ENCODE results near the gene VSIR. TPM values are rescaled to one million over a fixed set of nuclear protein-coding genes. Genes with fewer than 3 reads are reported as not detected.

Gene VSIR
- 100 to 1,000 TPM in 2 of 4 donors, 10 to 100 TPM in 2; 37.8 to 118 (median 90.3) TPM for total RNA-seq

DNA sequence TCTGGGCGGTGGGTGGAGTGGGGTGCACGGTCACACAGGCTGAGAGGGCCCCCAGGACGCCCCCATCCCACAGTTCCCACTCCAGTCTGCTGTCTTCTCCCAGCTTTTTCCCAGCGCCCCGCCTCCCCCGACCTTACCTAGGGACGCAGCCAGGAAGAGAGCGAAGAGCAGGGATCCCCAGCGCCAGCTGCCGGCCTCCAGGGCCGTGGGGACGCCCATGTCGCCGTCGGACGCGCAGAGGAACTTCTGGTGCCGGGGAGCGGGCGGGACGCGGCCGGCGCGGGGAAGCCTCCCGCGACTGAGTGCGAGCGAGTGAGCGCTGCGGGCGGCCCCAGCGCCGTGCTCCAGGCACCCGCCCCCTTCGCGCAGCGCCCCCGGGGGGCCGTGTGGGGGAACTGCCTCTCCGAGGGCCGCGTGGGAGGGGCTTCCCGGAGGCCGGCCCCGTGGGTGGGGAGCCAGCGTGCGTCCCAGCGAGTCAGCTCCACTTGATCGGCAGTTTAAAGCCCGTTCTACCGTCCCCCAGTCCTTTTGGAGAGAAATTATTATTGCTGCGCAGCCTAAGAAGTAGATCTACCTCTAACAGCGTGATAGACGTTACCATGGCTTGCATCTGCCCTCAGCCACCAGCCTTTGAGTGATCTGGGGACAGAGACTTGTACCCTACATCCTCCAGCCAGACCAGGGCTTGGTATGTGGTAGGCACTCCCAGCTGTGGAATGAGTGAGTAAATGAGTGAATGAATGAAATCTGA lies at the start of gene VSIR:
Gene VSIR (minus strand): TSS at position 300 of the 751 bp plus-strand sequence. CDS start 81 bp downstream, at position 219.
- intact Hi-C loops (cut with DNase I) = loop anchor here (5.0 kb wide), 2 partner anchors 61 to 151 kb away; no protein-coding TSS in a partner anchor
- WGBS = 2% methylated on average over 8 of the region's 55 CpGs
- H3K27ac ChIP-seq (replicated peaks in 1 of 4) = peak within 1 kb of the TSS; percentile 94 to 98 (median 96)
- no peaks in the 10 kb centered on the region for H3K27me3 ChIP-seq
- peak; percentile 89 for TF ChIP-seq POLR2A (IDR thresholded peaks at IDR 0.05; ENCODE audit: low read depth)
- peak; percentile 83 to 97 for TF ChIP-seq POLR2AphosphoS5 (IDR thresholded peaks at IDR 0.05)
- TF ChIP-seq EP300 (IDR thresholded peaks at IDR 0.05) = no peak
- TF ChIP-seq, protein P1, sequence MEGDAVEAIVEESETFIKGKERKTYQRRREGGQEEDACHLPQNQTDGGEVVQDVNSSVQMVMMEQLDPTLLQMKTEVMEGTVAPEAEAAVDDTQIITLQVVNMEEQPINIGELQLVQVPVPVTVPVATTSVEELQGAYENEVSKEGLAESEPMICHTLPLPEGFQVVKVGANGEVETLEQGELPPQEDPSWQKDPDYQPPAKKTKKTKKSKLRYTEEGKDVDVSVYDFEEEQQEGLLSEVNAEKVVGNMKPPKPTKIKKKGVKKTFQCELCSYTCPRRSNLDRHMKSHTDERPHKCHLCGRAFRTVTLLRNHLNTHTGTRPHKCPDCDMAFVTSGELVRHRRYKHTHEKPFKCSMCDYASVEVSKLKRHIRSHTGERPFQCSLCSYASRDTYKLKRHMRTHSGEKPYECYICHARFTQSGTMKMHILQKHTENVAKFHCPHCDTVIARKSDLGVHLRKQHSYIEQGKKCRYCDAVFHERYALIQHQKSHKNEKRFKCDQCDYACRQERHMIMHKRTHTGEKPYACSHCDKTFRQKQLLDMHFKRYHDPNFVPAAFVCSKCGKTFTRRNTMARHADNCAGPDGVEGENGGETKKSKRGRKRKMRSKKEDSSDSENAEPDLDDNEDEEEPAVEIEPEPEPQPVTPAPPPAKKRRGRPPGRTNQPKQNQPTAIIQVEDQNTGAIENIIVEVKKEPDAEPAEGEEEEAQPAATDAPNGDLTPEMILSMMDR (IDR thresholded peaks at IDR 0.05) = peak; percentile 91 to 95 (median 94)
- no peaks in the 10 kb centered on the region for H3K36me3 ChIP-seq
- H3K4me1 ChIP-seq = peaks cover 60 to 81% (median 71%) of the 10 kb centered on the region in 4 donors
- peak within 1 kb of the TSS; percentile 76 to 95 (median 85) for H3K4me3 ChIP-seq
- peak; percentile 96 for DNase-seq (ENCODE audit: extremely low spot score)
- H3K9me3 ChIP-seq = no peaks in the 10 kb centered on the region

DNA sequence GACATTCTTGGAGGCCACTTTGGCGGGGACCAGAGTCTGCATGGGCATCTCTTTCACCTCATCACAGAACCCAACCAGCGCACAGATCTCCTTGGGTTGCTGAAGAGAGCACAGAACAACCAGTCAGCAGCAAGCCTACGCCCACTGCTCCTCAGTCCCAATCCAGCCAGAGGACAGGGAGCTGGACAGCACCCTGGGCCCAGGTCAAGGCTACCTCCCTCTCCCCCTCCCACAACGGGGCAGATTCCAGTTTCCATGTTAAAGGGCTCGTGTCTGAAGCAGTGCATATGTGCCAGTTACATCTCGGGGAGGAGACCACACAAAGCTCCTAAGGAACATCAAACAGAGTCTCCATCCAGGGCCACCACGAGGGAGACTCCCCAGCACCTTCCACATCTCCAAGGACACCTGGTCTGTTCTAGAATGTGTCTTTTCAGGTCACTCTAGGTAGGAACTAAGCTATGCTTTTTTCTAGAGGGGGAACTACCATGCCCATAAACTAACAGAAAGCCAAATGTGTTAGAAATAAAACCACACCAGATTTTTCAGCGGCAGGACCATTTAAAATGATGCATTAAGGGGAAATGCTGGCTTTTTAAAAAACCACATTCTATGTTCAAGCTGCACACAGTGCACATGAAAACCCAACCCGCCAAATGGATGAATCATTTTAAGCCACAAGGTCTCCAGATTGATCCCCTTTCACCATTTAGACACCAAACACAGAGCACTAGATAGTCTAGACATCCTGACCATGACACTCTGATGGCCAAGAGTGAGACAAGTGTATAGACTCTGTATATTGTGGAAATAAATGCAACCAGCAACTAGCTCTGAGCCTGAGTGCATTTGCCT lies 48.8 kb upstream of the VSIR start:
- Histone ChIP-seq H3K27me3 (no peaks in the 10 kb centered on the region), H3K4me1 (peaks cover 12 to 22% (median 15%) of the 10 kb centered on the region in 4 donors), H3K36me3 (peaks cover 80 to 100% (median 99%) of the 10 kb centered on the region in 4 donors), H3K27ac (replicated peaks in 1 of 4) (no peak overlapping the region), H3K9me3 (no peaks in the 10 kb centered on the region), H3K4me3 (no peak overlapping the region)
- no peak for TF ChIP-seq POLR2A (IDR thresholded peaks at IDR 0.05; ENCODE audit: low read depth)
- TF ChIP-seq, protein P1 (IDR thresholded peaks at IDR 0.05) = no peak
- no peak for TF ChIP-seq POLR2AphosphoS5 (IDR thresholded peaks at IDR 0.05)
- no peak for TF ChIP-seq EP300 (IDR thresholded peaks at IDR 0.05)
- intact Hi-C loops (cut with DNase I) = no loop called here
- 89% methylated on average over 8 of the region's 9 CpGs for WGBS
- no peak for DNase-seq (ENCODE audit: extremely low spot score)

DNA sequence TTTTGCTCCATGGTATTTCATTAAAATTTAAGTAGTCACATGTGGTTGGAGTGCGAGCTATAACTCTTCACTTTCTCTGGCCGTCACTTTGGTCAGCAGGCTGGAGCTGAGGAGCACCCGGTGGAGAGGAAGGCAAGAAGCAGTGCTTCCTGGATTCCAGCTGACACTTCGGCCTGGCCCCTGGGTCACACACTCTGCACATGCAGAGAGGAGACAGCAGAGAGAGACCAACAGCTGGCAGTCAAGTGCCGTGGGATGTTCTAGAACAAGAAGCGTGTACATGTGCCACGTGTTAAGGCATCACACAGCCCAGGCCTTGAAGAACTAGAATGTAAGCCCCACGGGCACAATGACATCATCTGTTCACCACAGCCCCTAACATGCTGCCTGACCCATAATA lies 47.6 kb upstream of the VSIR start:
- Histone ChIP-seq H3K4me1 (peaks cover 19 to 29% (median 24%) of the 10 kb centered on the region in 4 donors), H3K36me3 (peaks cover 74 to 100% (median 99%) of the 10 kb centered on the region in 4 donors), H3K27me3 (no peaks in the 10 kb centered on the region), H3K9me3 (no peaks in the 10 kb centered on the region), H3K4me3 (no peak overlapping the region), H3K27ac (replicated peaks in 1 of 4) (no peak overlapping the region)
- intact Hi-C loops (cut with DNase I) = no loop called here
- TF ChIP-seq POLR2A (IDR thresholded peaks at IDR 0.05; ENCODE audit: low read depth) = no peak
- TF ChIP-seq, protein P1 (IDR thresholded peaks at IDR 0.05) = no peak
- TF ChIP-seq EP300 (IDR thresholded peaks at IDR 0.05) = no peak
- TF ChIP-seq POLR2AphosphoS5 (IDR thresholded peaks at IDR 0.05) = no peak
- no peak for DNase-seq (ENCODE audit: extremely low spot score)
- WGBS = 78% methylated on average over 8 of the region's 8 CpGs

DNA sequence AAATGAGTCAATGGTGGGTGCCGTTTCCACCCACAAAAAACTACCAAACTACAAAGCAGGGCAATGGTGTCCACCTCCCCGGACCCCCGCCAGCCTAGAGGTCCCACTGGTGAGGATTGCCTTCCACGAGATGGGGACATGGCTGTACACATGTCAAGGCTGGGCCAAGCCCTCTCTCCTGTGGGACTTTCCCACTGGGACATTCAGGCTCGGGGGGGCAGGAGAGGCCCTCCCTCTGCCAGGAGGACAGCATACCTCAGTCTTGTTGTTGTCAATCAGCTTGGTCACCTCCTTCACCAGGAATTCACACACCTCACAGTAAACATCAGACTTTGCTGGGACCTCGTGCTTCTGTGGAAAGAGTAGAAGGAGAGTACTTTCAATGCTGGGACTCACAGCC lies 46.7 kb upstream of the VSIR start:
- H3K4me1 ChIP-seq = peaks cover 19 to 30% (median 24%) of the 10 kb centered on the region in 4 donors
- TF ChIP-seq EP300 (IDR thresholded peaks at IDR 0.05) = no peak
- no peak for TF ChIP-seq POLR2AphosphoS5 (IDR thresholded peaks at IDR 0.05)
- TF ChIP-seq POLR2A (IDR thresholded peaks at IDR 0.05; ENCODE audit: low read depth) = no peak
- TF ChIP-seq, protein P1 (IDR thresholded peaks at IDR 0.05) = no peak
- H3K4me3 ChIP-seq = no peak overlapping the region
- peaks cover 72 to 100% (median 99%) of the 10 kb centered on the region in 4 donors for H3K36me3 ChIP-seq
- no peak for DNase-seq (ENCODE audit: extremely low spot score)
- WGBS = 83% methylated on average over 5 of the region's 6 CpGs
- H3K9me3 ChIP-seq = no peaks in the 10 kb centered on the region
- no peaks in the 10 kb centered on the region for H3K27me3 ChIP-seq
- intact Hi-C loops (cut with DNase I) = loop anchor here (10.0 kb wide), 2 partner anchors 255 to 505 kb away; partner anchors contain the start of gene SLC29A3
- H3K27ac ChIP-seq (replicated peaks in 1 of 4) = no peak overlapping the region
